Kidney glomerular epithelial cell (primary cell): ENCODE measurements around the gene ACVR1.

Source experiments
- DNase-seq: peaks from one replicate; lab custom pipeline; 2025; lab: John Stamatoyannopoulos, UW

ACVR1 gene

DNA sequence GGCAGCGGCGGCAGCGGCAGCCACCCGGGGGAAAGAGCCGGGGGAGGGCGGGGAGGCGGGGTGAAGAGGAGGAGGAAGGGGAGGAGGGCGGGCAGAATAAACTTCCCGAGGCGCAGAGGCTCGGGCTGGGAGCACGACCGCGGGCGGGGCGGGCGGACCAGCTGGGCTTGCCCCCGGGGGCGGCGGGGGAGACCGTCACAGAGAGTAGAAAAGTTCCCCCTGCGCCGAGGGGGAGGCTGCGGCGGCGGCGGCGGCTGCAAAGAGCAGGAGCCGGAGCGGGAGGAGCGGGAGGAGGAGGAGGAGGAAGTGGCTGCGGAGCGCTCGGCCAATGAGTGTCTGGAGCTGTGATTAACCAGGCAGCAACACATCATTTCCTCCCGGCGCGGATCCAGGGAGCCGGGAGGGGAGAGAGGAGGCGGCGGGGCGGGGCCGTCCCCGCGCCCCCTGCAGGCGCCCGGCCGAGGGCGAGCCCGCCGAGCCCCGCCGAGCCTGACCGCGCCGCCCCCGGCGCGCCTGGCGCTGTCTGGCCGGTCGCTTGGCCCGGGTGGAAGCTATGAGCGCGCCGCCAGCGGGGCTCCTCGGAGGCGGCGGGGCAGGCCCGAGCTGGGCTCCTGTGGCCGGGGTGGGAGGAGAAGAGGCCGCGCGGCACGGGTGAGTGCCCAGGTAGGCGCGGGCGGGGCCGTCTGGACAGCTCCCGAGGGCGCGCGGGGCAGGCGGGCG lies at the start of gene ACVR1:
ACVR1 (minus strand) TSS at position 265 of the 720 bp plus-strand sequence. CDS start 76,837 bp downstream, outside the sequence.
- DNase-seq, result peak; percentile 95

DNA sequence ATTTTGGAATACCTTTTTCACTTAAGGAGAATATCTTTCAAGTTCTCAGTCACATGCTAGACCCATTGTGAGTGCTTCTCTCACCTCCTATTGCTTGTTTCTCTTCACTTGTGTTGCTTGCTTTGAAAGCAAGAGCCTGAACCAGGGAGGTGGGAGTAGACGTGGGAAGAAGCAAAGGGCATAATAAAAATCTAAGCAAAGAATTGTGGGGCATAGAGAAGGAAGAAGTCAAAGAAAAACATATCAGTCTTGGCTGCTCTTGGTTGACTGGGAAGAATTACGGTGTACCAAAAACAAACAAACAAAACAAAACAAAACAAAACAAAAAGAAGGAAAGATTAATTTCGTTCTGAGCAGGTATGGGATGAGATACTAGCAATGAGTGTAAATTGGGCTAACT lies 48.9 kb upstream of the ACVR1 start:
- peak; percentile 3 for DNase-seq

DNA sequence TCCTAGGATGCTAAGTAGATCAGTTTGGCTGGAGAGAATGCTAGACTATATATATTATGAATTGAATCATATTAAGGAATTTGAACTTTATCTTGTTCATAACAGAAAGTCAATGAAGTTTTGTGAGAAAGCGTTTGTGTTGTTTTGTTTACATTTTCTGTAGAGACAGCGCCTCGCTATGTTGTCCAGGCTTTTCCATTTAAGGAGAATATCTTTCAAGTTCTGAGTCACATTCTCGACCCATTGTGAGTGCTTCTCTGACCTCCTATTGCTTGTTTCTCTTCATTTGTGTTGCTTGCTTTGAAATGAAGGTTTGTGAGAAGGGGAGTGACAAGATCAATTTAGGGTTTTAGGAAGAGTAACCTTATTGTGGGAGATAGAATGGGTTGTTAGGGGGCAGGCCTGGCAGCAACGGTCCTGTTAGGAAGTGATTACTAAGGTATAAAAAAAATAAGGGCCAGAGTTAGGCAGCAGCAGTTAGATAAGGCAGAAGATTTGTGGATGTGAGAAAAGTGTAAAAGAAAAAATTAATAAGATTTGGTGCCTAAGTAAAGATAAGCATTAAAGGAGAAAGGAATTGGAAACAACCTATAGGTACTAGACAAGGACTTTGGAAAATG lies 47.6 kb upstream of the ACVR1 start:
- DNase-seq, result no peak

DNA sequence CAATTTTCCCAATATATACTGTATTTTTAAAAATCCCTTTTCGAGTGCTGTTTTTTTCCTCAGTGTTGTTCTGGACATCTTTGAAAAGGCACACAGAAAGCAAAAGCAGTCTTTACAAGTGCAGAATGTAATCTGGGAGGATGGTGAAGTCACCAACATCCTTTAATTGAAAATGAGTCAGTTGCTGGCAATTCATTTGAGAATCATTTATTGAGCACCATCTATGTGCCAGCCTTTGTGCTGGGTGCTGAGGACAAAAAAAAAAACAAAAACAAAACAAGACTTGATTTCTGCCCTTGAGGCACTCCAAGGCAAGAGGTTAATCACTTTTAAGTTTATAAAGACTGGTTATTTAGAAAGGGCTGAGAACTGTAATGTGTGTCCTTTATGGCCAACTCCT lies 46.7 kb upstream of the ACVR1 start:
- no peak for DNase-seq

DNA sequence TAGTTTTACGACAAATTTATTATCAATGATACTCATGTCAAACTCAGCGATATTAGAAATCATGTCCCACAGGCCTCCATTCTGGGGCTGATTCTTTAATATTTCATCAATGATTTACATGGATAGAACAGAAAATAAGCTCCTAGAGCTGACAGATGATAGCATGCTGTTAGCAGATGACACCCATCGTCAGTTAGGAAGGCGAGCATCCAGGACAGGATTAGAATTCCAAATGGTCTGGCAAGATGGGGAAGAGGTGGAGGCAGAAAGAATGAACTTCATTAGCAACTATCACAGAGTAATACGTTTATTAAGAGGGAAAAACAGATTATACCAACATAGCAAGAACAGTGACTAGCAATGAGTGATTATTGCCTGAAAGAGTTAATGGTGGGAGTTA lies 46.2 kb upstream of the ACVR1 start:
- DNase-seq, result no peak

DNA sequence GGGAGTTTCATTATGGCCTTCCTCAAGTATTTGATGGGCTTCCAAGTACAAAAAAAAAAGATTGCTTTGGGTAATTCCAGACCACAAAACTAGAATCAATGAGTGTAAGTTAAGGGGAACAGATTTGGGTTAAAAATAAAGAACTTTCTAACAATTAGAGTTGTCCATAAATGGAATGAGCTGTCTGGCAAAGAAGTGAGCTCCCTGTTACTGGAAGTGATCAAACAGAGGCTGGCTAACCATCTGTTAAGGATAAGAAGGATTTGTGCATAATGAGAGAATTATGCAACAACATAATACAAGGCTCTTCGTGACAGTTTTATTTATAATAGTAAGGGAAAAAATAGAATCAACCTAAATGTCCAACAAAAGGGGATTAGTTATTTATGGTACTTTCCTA lies 44.6 kb upstream of the ACVR1 start:
- no peak for DNase-seq

DNA sequence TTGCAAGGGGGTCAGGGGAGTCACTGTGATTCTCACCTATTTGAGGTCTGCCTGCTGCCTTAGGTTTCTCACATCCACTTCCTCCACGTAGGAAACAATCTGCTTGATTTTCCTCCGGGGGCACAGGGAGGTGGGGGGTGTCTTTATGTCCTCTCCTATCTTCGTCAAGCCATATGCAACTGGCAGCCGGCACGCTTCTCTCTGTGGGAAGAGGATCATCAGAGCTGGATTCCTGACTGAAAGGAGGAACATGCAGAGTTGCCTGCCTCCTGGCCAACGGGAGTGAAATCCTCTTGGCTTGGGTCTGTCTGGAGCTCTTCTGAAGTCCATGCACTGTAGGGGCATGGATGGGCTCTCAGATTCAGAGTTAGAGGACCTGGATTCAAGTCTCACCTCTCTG lies 43.1 kb upstream of the ACVR1 start:
- no peak for DNase-seq

DNA sequence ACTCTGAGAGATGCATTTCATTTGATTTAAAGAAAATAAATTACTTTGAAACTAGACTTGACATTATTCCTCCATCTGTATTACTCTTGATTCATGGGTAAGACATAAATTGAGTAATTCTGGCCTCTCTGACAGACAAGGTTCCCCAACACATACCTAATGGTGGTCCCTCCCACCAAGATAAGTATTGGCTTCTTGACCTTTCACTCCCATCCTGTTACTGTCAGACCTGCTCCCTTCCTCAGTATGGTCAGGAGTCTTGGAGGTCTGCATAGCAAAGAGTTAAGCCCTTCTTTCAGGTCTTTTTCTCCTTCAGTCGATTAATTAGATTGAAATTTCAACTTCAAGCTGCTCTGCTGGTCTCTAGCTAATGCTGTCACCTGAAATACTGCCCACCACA lies 42.2 kb upstream of the ACVR1 start:
- DNase-seq, result no peak

DNA sequence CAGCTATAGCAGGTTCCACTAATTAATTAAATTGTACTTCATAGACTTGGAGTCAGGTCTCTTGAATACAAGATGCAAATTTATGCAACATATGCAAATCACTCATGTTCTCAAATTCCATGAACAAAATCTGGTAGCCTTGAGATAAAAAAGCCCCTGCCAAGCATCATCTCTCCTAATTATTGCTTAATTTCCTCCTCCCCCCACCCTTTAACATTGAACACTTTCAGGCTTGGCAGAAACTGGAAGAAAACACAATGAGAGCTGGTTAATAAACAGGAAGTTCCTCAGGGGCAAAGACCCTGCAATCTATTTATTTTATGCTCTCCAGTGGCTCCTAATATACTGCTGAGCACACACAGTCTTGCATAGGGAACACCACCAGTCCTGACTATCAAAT lies 35.6 kb upstream of the ACVR1 start:
- DNase-seq, result no peak

DNA sequence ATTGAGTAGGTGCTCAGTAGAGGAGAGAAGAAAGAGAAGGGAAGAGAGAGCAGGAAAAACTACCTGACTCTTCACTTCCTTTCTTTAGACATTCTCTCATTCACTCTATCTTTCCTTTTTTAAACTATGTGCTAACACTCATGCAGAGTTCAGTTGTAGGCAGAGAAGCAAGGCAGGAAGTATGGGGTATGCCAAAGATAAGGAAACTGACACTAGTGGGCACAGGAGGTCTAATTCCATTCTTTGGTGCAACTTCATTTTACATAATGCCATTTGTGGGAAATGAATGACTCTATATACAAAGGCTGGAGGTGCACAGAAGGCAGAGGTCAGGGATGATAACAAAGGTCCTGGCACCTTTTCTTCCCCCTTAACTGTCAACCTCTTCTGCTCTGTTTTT lies 35.1 kb upstream of the ACVR1 start:
- no peak for DNase-seq

DNA sequence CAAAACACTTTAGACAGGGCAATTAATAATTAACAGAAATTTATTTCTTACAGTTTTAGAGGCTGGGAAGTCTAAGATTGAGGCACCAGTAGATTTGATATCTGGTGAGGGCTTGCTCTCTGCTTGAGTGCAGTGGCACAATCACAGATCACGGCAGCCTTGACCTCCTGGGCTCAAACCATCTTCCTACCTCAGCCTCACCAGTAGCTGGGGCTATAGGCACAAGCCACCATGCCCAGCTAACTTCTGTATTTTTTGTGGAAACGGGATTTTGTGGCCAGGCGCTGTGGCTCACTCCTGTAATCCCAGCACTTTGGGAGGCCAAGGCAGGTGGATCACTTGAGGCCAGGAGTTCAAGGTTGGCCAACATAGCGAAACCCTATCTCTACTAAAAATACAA lies 29.0 kb upstream of the ACVR1 start:
- DNase-seq, result no peak

DNA sequence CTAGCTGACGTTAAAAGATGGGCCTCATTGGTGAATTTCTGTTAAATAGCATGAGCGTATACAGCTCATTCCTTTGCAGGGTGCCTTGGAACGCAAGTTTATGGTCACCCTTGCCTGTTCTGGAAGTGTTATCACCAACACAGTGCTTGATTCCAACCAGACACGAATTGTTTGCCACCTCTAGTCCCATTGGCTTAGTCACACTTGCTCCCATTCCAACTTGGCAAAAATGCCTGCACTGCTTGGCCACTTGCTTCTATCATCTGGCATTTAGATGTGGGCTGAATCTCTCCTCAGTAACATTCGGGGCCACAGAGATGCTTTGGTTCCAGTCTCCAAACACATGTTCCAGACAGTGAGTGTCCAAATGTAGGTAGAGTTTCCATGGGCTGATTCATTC lies 27.5 kb upstream of the ACVR1 start:
- no peak for DNase-seq

DNA sequence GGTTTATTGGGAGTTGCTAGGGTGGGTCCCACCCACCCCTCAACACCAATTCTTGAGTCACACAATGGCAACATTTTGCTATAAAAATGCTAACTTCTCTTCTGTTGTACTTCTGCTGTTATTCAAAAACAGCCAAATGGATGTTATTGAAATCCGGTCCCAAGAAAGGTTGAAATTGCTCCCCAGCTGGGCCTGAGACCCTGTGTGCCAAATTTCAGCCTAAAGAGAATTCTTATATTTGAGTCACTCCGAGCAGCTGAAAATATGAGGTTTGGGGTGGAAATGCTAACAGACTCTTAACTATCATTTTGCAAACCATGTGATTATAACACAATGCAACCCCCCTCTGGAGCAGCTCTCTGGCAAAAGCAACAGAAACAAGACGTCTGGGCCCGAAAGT lies 27.0 kb upstream of the ACVR1 start:
- DNase-seq, result no peak

DNA sequence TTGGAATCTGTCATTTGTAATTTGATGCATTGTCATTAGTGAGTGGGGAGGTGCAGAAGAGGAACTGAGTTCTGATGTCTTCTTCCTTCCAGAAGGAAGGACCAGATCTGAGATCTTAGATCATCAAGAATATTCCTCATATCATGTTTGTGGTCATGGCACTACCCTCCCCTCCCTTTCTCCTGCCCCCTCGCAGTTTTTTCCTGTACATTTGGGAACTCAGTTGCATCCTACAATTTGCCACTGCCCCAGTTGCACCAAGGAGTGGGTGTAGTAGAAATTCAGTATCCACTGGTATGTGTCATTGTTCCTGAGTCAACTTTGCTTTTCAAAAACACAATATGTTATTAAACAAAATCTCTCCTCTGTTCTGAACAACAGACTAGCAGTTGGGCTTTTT lies 26.6 kb upstream of the ACVR1 start:
- DNase-seq, result no peak

DNA sequence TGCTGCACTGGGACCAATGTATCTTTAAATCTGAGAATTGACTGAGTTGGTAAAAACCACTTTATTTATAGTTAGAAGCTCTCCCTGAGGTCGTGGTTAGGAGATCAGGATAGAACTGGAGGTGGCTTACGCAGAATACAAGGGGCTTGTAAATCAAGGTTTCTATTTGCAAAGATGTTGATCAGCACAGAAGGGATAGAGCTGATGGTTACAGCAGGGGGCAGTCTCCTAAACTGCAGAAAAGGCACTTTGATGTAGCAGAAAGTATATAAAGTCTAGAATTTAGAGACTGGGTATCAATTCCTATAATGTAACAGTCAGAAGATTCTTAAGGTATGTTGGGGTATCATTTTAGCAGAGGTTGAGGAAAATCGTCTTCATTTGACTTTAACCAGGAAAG lies 25.2 kb upstream of the ACVR1 start:
- DNase-seq, result no peak

DNA sequence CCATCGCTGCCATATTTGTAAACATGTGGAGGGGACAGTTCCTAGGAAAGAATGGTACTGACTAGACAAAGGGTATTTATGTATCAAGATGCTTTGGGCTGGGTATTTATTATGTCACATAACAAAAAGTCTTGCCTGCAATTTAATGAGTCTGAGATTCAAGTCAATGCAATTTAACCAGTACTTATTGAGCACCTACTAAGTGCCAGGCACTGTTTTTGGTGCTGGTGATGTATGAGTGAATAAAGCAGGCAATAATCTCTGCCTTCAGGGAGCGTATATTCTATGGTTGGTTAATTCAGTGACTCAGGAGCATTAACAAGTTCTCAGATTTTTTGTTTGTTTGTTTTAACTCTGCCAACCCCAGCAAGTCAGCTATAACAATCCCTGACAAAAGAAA lies 24.6 kb upstream of the ACVR1 start:
- DNase-seq, result peak; percentile 18

DNA sequence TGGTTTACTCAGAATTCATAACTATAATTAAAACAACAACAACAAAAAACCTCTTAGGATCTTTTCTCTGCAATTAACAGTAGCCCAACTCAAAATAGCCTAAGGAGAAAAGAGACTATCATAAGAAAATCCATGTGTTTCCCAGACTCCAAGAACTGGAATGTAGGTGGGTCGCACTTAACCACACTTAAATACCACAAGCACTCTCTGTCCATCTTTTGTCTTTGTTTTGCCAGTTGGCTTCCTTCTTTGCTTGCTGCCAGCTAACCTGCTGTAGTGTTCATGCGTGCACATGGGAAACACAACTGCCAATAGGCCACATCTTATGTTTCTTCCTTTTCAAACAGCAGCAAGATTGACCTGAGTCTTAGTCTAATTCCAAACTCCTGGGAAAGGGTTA lies 24.1 kb upstream of the ACVR1 start:
- no peak for DNase-seq

DNA sequence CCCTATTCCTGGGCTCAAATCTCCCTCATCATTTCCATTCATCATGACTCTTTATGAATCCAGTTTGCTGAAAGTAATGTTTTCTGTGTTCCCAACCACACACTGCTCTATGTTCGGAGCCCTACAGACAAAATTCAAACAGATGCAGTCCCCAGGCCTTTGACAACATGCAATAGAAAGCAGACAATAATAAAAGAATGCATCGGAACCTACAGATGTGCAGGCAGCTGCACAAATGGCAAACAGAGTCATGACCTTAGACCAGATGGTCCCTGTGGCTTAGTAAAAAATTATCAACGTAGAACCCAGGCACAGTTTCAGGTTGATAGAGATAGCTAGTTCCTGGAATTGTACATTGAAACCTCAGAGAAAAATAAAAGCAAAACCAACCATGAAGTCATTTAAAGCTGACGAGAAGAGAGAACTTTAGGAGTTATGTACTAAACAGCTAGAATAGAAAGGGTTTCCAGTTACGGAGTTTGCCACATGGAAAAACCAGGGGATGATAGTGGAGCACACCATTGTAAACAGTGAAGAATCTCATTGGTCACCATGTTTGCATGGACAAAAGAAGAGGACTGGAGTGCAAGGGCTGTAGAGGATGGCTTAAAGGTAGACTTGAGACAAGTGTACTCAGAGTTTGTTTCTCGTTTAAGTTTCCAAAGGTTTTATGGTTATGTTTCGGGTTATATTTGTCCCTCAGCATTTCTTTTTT lies 23.2 kb upstream of the ACVR1 start:
- no peak for DNase-seq

DNA sequence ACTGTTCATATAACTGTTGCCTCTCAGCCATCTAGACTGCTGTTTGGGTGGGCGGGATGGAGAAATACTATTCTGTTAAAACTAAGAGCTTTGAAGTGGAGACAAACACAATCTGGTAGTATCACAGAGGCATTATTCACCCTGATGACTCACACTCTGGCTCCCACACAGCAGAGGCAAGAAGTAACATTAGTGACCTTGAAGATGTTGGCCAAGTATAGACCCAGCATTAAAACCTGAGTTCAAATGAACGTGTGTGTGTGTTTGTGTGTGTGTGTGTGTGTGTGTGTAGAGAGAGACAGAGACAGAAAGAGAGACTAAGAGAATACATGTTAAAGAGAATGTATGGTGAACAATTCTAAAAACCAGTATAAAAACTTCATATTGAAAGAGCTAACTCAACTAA lies 22.5 kb upstream of the ACVR1 start:
- DNase-seq, result peak; percentile 83

DNA sequence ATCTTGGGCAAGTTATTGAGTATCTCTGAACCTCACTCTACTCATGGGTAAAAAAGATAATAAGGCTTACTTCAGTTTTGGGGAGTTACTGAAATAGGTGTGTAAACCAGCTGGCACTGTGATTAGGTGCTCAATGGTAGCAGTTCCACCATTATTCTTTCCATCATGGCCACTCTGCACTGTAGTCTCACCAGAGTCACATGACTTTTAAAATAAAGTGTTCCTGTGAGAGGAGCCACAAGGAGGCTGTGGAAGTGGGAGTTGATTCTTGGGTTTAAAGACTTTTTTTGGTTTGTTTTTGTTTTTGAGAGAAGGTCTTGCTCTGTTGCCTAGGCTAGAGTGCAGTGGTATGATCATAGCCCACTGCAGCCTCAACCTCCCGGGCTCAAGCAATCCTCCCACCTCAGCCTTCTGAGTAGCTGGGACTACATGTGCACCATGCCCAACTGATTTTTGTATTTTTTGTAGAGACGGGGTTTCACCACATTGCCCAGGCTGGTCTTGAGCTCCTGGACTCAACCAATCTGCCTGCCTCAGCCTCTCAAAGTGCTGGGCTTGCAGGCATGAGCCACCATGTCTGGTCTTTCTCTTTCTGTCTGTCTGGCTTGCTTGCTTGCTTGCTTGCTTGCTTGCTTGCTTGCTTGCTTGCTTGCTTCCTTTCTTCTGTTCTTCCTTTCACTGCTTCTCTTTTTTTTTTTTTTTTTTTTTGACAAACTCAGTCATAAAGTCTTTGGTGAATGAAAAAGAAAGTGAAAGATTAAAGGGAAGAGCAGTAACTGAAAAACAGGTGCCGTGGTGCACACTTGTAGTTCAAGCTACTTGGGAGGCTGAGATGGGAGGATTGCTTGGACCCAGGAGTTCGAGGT lies 21.2 kb upstream of the ACVR1 start:
- no peak for DNase-seq

DNA sequence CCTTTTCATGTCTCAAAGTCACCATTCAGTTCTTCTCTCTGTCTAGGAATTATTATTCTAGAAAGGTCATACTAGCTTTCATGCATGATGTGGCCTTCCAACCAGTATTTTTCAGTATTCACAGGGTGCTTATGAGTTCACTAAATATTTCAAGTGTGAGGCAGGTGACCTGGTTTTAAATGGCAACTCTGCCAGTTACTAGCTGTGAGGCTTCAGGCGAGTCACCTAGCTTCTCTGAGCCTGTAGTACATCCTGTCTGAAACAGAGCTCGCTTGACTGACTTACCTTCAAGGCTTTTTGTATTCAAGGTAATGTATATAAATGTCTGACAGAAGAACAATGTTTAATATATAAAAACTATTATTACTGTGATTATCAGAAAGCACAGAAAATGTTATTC lies 19.4 kb upstream of the ACVR1 start:
- peak; percentile 48 for DNase-seq

DNA sequence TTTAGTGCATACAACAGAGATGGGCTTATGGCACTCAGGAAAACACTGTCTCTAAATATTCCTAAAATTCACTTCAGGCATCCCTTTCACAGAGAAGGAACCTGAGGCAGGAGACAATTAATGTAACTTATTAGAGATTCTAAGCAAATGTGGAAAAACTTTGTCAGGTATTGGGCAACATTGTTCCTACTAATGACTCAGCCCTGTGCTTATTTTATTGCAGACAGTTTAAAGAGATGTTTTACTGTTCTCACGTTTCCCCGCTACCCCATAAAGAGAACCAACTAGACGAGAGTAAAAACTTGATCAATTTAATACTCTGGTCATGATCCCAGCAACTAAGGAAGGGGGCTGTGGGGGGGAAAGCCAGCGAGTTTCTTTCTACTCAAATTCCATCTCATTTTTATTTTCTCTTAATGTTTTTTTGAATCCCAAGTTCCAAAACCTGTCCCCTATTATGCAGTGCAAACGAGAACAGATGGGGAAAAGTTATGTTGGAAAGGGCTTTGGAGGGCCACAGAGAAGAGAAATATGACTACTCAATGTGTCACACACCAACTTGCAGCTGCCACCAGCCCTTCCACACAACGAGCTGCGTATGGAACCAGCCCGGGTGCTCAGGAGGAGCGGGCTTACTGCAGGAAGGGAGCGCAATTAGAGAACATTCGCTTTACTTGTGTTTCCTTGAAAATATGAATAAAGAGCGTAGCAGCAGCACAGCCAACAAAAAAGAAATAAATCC lies 18.7 kb upstream of the ACVR1 start:
- no peak for DNase-seq
